PFSK-1 (cell line): ENCODE data around the gene SIX1.

Experiments
- REST ChIP-seq, 2 experiments: IDR thresholded peaks; 2 replicates each; pipeline versions ENCODE4 v1.6.1 to v1.8.0; 2011 to 2012; ENCODE audit warnings: low read depth in 2 of 2, low read length in 2 of 2, control low read depth in 1 of 2, inconsistent platforms in 1 of 2, mild to moderate bottlenecking in 1 of 2, moderate library complexity in 1 of 2; ENCODE audit not compliant: insufficient read depth in 1 of 2
- SIN3A ChIP-seq: IDR thresholded peaks from 2 replicates; pipeline ENCODE4 v1.6.1; 2012; ENCODE audit warnings: mild to moderate bottlenecking, low read length, moderate library complexity, borderline replicate concordance; ENCODE audit not compliant: insufficient read depth

DNA sequence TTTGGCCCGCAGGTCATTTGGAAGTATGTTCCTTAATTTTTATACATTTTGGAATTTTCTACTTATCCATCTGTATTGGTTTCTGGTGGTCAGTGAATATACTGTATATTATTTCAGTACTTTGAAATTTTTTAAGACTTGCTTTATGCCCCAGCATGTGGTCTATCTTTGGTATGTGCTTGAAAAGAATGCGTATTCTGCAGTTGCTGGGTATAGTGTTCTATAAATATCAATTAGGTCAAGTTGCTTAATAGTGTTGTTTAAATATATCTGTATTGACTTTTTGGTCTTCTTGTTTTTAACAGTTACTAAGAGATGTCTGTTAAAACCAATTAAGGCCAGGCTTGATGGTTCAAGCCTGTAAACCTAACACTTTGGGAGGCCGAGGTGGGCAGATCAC lies 21.7 kb upstream of the SIX1 start:
- TF ChIP-seq REST (IDR thresholded peaks at IDR 0.05; ENCODE audit: insufficient read depth in 1 of 2, low read depth in 2 of 2, low read length in 2 of 2) (no peak), SIN3A (no peak)
